B cell (primary cell): ENCODE measurements around the gene PGPEP1.
"Not testable (repeated sequence)": the region's sequence is repeated elsewhere in the genome, so short reads cannot be mapped to it uniquely, and the experiment has no call there.

ENCODE experiments used
- EZH2 ChIP-seq: IDR thresholded peaks from 2 replicates; pipeline ENCODE4 v1.6.1; 2012; ENCODE audit warnings: borderline replicate concordance, low read depth, mild to moderate bottlenecking, moderate library complexity, low read length; ENCODE audit not compliant: insufficient read depth, poor library complexity, severe bottlenecking
- TF ChIP-seq, protein P1 (sequence below): fragments of 200-600 bp; IDR thresholded peaks from one replicate; pipeline ENCODE4 v1.8.0; 2022; ENCODE audit warnings: antibody characterized with exemption, mild to moderate bottlenecking

DNA sequence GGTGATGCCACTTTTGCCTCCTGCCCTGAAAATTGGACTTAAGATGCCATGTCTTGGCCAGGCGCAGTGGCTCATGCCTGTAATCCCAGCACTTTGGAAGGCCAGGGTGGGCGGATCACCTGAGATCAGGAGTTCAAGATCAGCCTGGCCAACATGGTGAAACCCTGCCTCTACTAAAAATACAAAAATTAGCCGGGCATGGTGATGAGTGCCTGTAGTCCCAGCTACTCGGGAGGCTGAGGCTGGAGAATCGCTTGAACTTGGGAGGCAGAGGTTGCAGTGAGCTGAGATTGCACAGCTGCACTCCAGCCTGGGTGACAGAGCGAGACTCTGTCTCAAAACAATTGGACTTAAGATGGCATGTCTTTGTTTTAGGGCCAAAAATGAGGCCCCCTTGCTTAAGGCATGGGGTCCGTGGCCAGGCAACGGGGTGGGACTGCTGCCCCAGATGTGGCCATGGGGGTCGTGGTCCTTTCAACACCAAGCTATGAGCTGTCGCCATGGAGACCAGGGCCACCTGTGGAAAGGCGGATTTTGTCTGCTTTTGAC, 24.0 kb downstream of the PGPEP1 start:
- TF ChIP-seq EZH2: not testable (repeated sequence)
- TF ChIP-seq, protein P1, sequence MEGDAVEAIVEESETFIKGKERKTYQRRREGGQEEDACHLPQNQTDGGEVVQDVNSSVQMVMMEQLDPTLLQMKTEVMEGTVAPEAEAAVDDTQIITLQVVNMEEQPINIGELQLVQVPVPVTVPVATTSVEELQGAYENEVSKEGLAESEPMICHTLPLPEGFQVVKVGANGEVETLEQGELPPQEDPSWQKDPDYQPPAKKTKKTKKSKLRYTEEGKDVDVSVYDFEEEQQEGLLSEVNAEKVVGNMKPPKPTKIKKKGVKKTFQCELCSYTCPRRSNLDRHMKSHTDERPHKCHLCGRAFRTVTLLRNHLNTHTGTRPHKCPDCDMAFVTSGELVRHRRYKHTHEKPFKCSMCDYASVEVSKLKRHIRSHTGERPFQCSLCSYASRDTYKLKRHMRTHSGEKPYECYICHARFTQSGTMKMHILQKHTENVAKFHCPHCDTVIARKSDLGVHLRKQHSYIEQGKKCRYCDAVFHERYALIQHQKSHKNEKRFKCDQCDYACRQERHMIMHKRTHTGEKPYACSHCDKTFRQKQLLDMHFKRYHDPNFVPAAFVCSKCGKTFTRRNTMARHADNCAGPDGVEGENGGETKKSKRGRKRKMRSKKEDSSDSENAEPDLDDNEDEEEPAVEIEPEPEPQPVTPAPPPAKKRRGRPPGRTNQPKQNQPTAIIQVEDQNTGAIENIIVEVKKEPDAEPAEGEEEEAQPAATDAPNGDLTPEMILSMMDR: not testable (repeated sequence)
